Measurements from ENCODE around the gene ABCC11. TPM values are rescaled to one million over a fixed set of nuclear protein-coding genes. Genes with fewer than 3 reads are reported as not detected.

ABCC11 gene
- total and polyA plus RNA-seq, 2 of the 13 experiments (the other 11 are each of a cell fraction or from before 2014, with no cell fraction given): 1.0 to 1.4 TPM

- TF ChIP-seq ZNF687 (CRISPR knock-in tag; IDR thresholded peaks at IDR 0.05) (peak; percentile 97), ZBTB21 (CRISPR knock-in tag; IDR thresholded peaks at IDR 0.05) (peak; percentile 64), TBP (CRISPR knock-in tag; IDR thresholded peaks at IDR 0.05) (0 out of 2 replicates have a peak, but pooled peaks have one; percentile 57), ZSCAN25 (CRISPR knock-in tag; IDR thresholded peaks at IDR 0.05) (peak; percentile 53; the same call in 1 of the 2 replicates), ZNF101 (CRISPR knock-in tag; IDR thresholded peaks at IDR 0.05; ENCODE audit: borderline replicate concordance, low read depth) (no peak), ZNF30 (CRISPR knock-in tag; IDR thresholded peaks at IDR 0.05) (no peak), TMF1 (CRISPR knock-in tag; IDR thresholded peaks at IDR 0.05; ENCODE audit: low read depth) (no peak; the same call in 1 of the 2 replicates), ETV6 (CRISPR knock-in tag; conservative IDR thresholded peaks at IDR 0.05) (peak; percentile 69; the same call in 1 of the 2 replicates), KLF13 (CRISPR knock-in tag; IDR thresholded peaks at IDR 0.05) (peak; percentile 71; the same call in 1 of the 2 replicates), ELF4 (CRISPR knock-in tag; IDR thresholded peaks at IDR 0.05; ENCODE audit: borderline replicate concordance) (peak; percentile 75; the same call in 1 of the 2 replicates), SNAPC2 (CRISPR knock-in tag; IDR thresholded peaks at IDR 0.05) (peak; percentile 42; the same call in 1 of the 2 replicates), NCOA2 (CRISPR knock-in tag; IDR thresholded peaks at IDR 0.05) (peak; percentile 47; the same call in 1 of the 2 replicates), ZNF124 (CRISPR knock-in tag; IDR thresholded peaks at IDR 0.05) (no peak), ZNF431 (CRISPR knock-in tag; IDR thresholded peaks at IDR 0.05; ENCODE audit: borderline replicate concordance, low read depth) (peak; percentile 83; the same call in 1 of the 2 replicates), HCFC1 (IDR thresholded peaks at IDR 0.05; ENCODE audit: low read depth, low read length) (peak; percentile 65), PHF20 (CRISPR knock-in tag; IDR thresholded peaks at IDR 0.05) (peak; percentile 95), FOXK1 (CRISPR knock-in tag; IDR thresholded peaks at IDR 0.05; ENCODE audit: borderline replicate concordance, low read depth) (peak; percentile 93; the same call in 1 of the 2 replicates), ZNF264 (CRISPR knock-in tag; IDR thresholded peaks at IDR 0.05) (0 out of 2 replicates have a peak, but pooled peaks have one; percentile 57), NR0B2 (CRISPR knock-in tag; IDR thresholded peaks at IDR 0.05) (peak; percentile 97), GLI4 (CRISPR knock-in tag; IDR thresholded peaks at IDR 0.05; ENCODE audit: borderline replicate concordance) (peak; percentile 81; the same call in 1 of the 2 replicates), MLX (CRISPR knock-in tag; IDR thresholded peaks at IDR 0.05) (peak; percentile 46; the same call in 1 of the 2 replicates), ZSCAN5A (CRISPR knock-in tag; IDR thresholded peaks at IDR 0.05; ENCODE audit: borderline replicate concordance) (peak; percentile 84; the same call in 1 of the 2 replicates)
Observed at GRCh38 chr16:48244080-48244862, 3.1 kb downstream of the ABCC11 start, which contains the start of gene LONP2 (continued).

All from HepG2 (cell line).